PC-3 (cell line): ENCODE measurements around the gene RNASET2. TPM values are rescaled to one million over a fixed set of nuclear protein-coding genes. Genes with fewer than 3 reads are reported as not detected.

Experiments used
- ATAC-seq: fragments of 200-7000 bp; cut with Tn5 transposase; 2 replicates; pipeline ENCODE4 v1.9.1; 2020; ENCODE audit warnings: mild to moderate bottlenecking, moderate library complexity
- BruUV-seq: library from RNA; stranded (reverse); fragments of 400-500 nt; replicated peaks from 2 replicates; lab custom pipeline; 2021; lab: Mats Ljungman, UMichigan
- CTCF ChIA-PET: fragments of 300-600 bp; sonication (Branson Sonifier 250); formaldehyde crosslinking; loops from one replicate; lab custom pipeline; 2022; ENCODE audit warnings: antibody characterized with exemption; lab: Charles Lee
- POLR2A ChIA-PET: fragments of 300-600 bp; sonication (Branson Sonifier 250); formaldehyde crosslinking; loops from one replicate; lab custom pipeline; 2022; ENCODE audit warnings: antibody characterized with exemption; ENCODE audit not compliant: unreplicated experiment; lab: Charles Lee
- DNase-seq: peaks from one replicate; pipeline ENCODE4 v3.0.0-alpha.2; 2015
- H2AFZ ChIP-seq: fragments of 300-600 bp; sonication (generic); 2 replicates; pipeline ENCODE4 v1.6.0; 2016; ENCODE audit warnings: antibody characterized with exemption, low read length
- H3F3A ChIP-seq: fragments of 300-600 bp; sonication (generic); one replicate; pipeline ENCODE4 v1.6.0; 2017; ENCODE audit warnings: antibody characterized with exemption, low read length, control low read depth, mild to moderate bottlenecking; ENCODE audit not compliant: unreplicated experiment
- H3K27ac ChIP-seq: fragments of 300-600 bp; sonication (generic); 2 replicates; pipeline ENCODE4 v1.5.1; 2016; ENCODE audit warnings: mild to moderate bottlenecking, low read length
- H3K27me3 ChIP-seq: fragments of 300-600 bp; sonication (generic); 2 replicates; pipeline ENCODE4 v1.6.1; 2016; ENCODE audit warnings: low read length, mixed read lengths
- H3K36me3 ChIP-seq: fragments of 300-600 bp; sonication (generic); 2 replicates; pipeline ENCODE4 v1.6.1; 2016; ENCODE audit warnings: low read depth, mixed run types, low read length, mixed read lengths
- H3K4me1 ChIP-seq: fragments of 300-600 bp; sonication (generic); 2 replicates; pipeline ENCODE4 v1.5.1; 2016; ENCODE audit warnings: low read length; ENCODE audit not compliant: insufficient read depth
- H3K4me2 ChIP-seq: fragments of 300-600 bp; sonication (generic); 2 replicates; pipeline ENCODE4 v1.6.0; 2016; ENCODE audit warnings: low read length
- H3K4me3 ChIP-seq: fragments of 300-600 bp; sonication (generic); 2 replicates; pipeline ENCODE4 v1.5.1; 2016; ENCODE audit warnings: mild to moderate bottlenecking, low read length, mixed read lengths
- H3K79me2 ChIP-seq: fragments of 300-600 bp; sonication (generic); 2 replicates; pipeline ENCODE4 v1.6.1; 2017; ENCODE audit warnings: low read length, mixed read lengths
- H3K9ac ChIP-seq: fragments of 300-600 bp; sonication (generic); 2 replicates; pipeline ENCODE4 v1.6.0; 2016; ENCODE audit warnings: mild to moderate bottlenecking, low read length
- H3K9me2 ChIP-seq: fragments of 300-600 bp; sonication (generic); replicated peaks from 2 replicates; pipeline ENCODE4 v1.6.1; 2016; ENCODE audit warnings: mixed run types, low read length, mixed read lengths
- H3K9me3 ChIP-seq: fragments of 300-600 bp; sonication (generic); 2 replicates; pipeline ENCODE4 v1.6.1; 2016; ENCODE audit warnings: low read length, mixed read lengths
- H4K20me1 ChIP-seq: fragments of 300-600 bp; sonication (generic); 2 replicates; pipeline ENCODE4 v1.6.1; 2016; ENCODE audit warnings: low read length, mixed read lengths
- CTCF ChIP-seq: fragments of 300-600 bp; sonication (generic); conservative IDR thresholded peaks from 2 replicates; pipeline ENCODE4 v1.5.1; 2017; ENCODE audit warnings: antibody characterized with exemption, low read depth, mild to moderate bottlenecking, low read length
- EZH2 ChIP-seq: fragments of 300-600 bp; sonication (generic); IDR thresholded peaks from one replicate; pipeline ENCODE4 v1.6.1; 2017; ENCODE audit warnings: antibody characterized with exemption, mild to moderate bottlenecking, low read length; ENCODE audit not compliant: unreplicated experiment
- EZH2phosphoT487 ChIP-seq: fragments of 300-600 bp; sonication (generic); IDR thresholded peaks from 2 replicates; pipeline ENCODE4 v1.6.1; 2018; ENCODE audit warnings: mild to moderate bottlenecking, antibody characterized with exemption, low read length, borderline replicate concordance
- intact Hi-C: fragments of 100-400 bp; cut with micrococcal nuclease; formaldehyde crosslinking; loops from 2 replicates; pipeline ENCODE4 v1.9.0; 2023
- total RNA-seq: library from RNA; depleted of rRNA; stranded (reverse); fragments of >200 nt; gene quantifications from 2 replicates; pipeline ENCODE4 v1.2.3, GENCODE V29; 2014

Gene RNASET2
- total RNA-seq, 1 experiment from 2014 or later: 51.8 TPM

GRCh38 chr6:166904101-166904746 is 52.1 kb downstream of the RNASET2 start:
- BruUV-seq: no TSS peak
- DNase-seq (peak; percentile 15), ATAC-seq (no peak)
- Histone ChIP-seq H3K9me2 (no peaks in the 10 kb centered on the region), H2AFZ (no peak overlapping the region), H3K4me3 (no peak overlapping the region), H4K20me1 (no peaks in the 10 kb centered on the region), H3K79me2 (no peaks in the 10 kb centered on the region), H3K4me1 (no peaks in the 10 kb centered on the region), H3K9ac (no peak overlapping the region), H3F3A (no peaks in the 10 kb centered on the region), H3K36me3 (no peaks in the 10 kb centered on the region), H3K4me2 (no peak overlapping the region), H3K9me3 (no peaks in the 10 kb centered on the region), H3K27me3 (no peaks in the 10 kb centered on the region), H3K27ac (no peak overlapping the region)
- intact Hi-C loops: no loop called here
- ChIA-PET POLR2A (no interaction called here), CTCF (no interaction called here)
- TF ChIP-seq CTCF: no peak
- no peak for TF ChIP-seq EZH2
- TF ChIP-seq EZH2phosphoT487: no peak

- Histone ChIP-seq H3K9me3 (no peaks in the 10 kb centered on the region), H3K36me3 (no peaks in the 10 kb centered on the region), H3K4me2 (no peak overlapping the region), H3K4me1 (no peaks in the 10 kb centered on the region), H3K9me2 (no peaks in the 10 kb centered on the region), H3K4me3 (no peak overlapping the region), H3K9ac (no peak overlapping the region), H3F3A (no peaks in the 10 kb centered on the region), H3K27ac (no peak overlapping the region), H4K20me1 (no peaks in the 10 kb centered on the region), H3K79me2 (no peaks in the 10 kb centered on the region), H2AFZ (no peak overlapping the region), H3K27me3 (no peaks in the 10 kb centered on the region)
- intact Hi-C loops: no loop called here
- ATAC-seq (no peak), DNase-seq (no peak)
- TF ChIP-seq EZH2phosphoT487: no peak
- TF ChIP-seq EZH2: no peak
- TF ChIP-seq CTCF: no peak
- CTCF ChIA-PET: no interaction called here
- BruUV-seq: no TSS peak
- POLR2A ChIA-PET: no interaction called here
Measured at GRCh38 chr6:166903500-166903899, 52.9 kb downstream of the RNASET2 start.

DNA sequence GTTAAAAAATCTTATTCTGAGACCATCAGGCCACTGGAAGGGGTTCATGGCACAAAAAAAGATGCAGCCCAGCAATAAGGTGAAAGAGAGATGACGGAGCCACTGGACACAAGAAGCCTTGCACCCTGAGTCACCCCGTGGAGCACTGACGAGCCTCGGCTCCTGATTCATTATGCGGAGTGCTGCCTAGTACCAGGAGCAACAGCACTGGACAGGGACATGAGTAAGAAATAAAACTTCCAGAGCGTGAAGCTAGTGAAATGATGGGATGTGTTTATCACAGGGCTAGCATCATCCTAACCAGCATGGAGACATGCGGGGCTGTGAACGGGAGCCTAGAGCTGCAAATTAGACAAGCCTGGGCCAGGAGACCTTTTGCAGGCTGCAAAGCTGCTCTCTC is 53.3 kb downstream of the RNASET2 start:
- Histone ChIP-seq H3K9me2 (no peaks in the 10 kb centered on the region), H3K4me2 (no peak overlapping the region), H3K79me2 (no peaks in the 10 kb centered on the region), H3K27me3 (no peaks in the 10 kb centered on the region), H3K4me1 (no peaks in the 10 kb centered on the region), H4K20me1 (no peaks in the 10 kb centered on the region), H3K9ac (no peak overlapping the region), H3K4me3 (no peak overlapping the region), H3K9me3 (no peaks in the 10 kb centered on the region), H3F3A (no peaks in the 10 kb centered on the region), H3K27ac (no peak overlapping the region), H2AFZ (no peak overlapping the region), H3K36me3 (no peaks in the 10 kb centered on the region)
- POLR2A ChIA-PET: no interaction called here
- DNase-seq (no peak), ATAC-seq (no peak)
- no TSS peak for BruUV-seq
- TF ChIP-seq CTCF (no peak), EZH2 (no peak), EZH2phosphoT487 (no peak)
- CTCF ChIA-PET: no interaction called here
- intact Hi-C loops: no loop called here
